ENCODE measurements around the gene RELA. TPM values are rescaled to one million over a fixed set of nuclear protein-coding genes. Genes with fewer than 3 reads are reported as not detected.

The RELA gene
- total and polyA plus RNA-seq, 2 donors (not counting 1 experiment from before 2014, with no cell fraction given), result 124 to 154 TPM

- 93% methylated on average over 8 of the region's 9 CpGs for WGBS (ENCODE audit: insufficient coverage)
- Histone ChIP-seq H3K4me1 (ENCODE audit: control insufficient read depth in 2 of 2, insufficient read depth in 2 of 2, low read length in 2 of 2) (peaks cover 19 to 32% of the 10 kb centered on the region in 2 donors), H2AFZ (ENCODE audit: insufficient read depth, low read depth, low read length, poor library complexity, severe bottlenecking) (no peak overlapping the region), H3K27ac (ENCODE audit: low read length in 2 of 2) (peak overlapping the region in 1 of 2 donors; percentile 44), H3K4me2 (replicated peaks; ENCODE audit: low read depth, low read length, poor library complexity, severe bottlenecking) (no peak overlapping the region), H3K79me2 (ENCODE audit: control insufficient read depth, insufficient read depth, low read length) (peaks cover 37% of the 10 kb centered on the region), H3K27me3 (replicated peaks in 1 of 4; ENCODE audit: control extremely low read depth in 1 of 4, control insufficient read depth in 3 of 4, insufficient read depth in 4 of 4, low read length in 3 of 4) (no peaks in the 10 kb centered on the region), H3K9me3 (ENCODE audit: control extremely low read depth in 1 of 3, control insufficient read depth in 2 of 3, insufficient read depth in 1 of 3, low read length in 2 of 3) (no peaks in the 10 kb centered on the region), H3K4me3 (ENCODE audit: control extremely low read depth in 1 of 5, extremely low read depth in 1 of 5, insufficient read depth in 1 of 5, low read depth in 2 of 5, low read length in 4 of 5) (no peak overlapping the region), H4K20me1 (ENCODE audit: control insufficient read depth, insufficient read depth, low read length, poor library complexity, severe bottlenecking) (peaks cover 62% of the 10 kb centered on the region), H3K9ac (ENCODE audit: low read length) (no peak overlapping the region), H3K36me3 (replicated peaks in 1 of 2; ENCODE audit: control extremely low read depth in 1 of 2, control insufficient read depth in 1 of 2, extremely low read depth in 1 of 2, insufficient read depth in 2 of 2, low read length in 1 of 2) (peaks cover 0 to 64% of the 10 kb centered on the region in 2 experiments)
- CTCF ChIA-PET, result no interaction called here
- Mint-ChIP-seq H3K27ac (peak overlapping the region; percentile 53), H3K4me1 (peaks cover 41% of the 10 kb centered on the region), H3K27me3 (no peaks in the 10 kb centered on the region), H3K9me3 (ENCODE audit: insufficient read depth) (no peaks in the 10 kb centered on the region), H3K4me3 (peak overlapping the region; percentile 9)
- POLR2A ChIA-PET, result interaction anchor here (3.1 kb wide), 1 partner anchor 21 kb away, joined by 10 read pairs; the partner anchor contains the start of gene SIPA1
- TF ChIP-seq EZH2 (IDR thresholded peaks at IDR 0.05; ENCODE audit: borderline replicate concordance, insufficient read depth, low read depth, low read length, poor library complexity, severe bottlenecking) (no peak), CTCF (IDR thresholded peaks at IDR 0.05) (no peak)
- DNase-seq (no peak), ATAC-seq (ENCODE audit: low read depth) (no peak)
- intact Hi-C loops (cut with micrococcal nuclease), result no loop called here
Observed at GRCh38 chr11:65660038-65660437, 2.7 kb downstream of the RELA start.

- H4K20me1 ChIP-seq (ENCODE audit: control insufficient read depth, insufficient read depth, low read length, poor library complexity, severe bottlenecking), result peaks cover 69% of the 10 kb centered on the region
- no peak overlapping the region for H3K4me3 Mint-ChIP-seq
Observed at GRCh38 chr11:65658174-65659021, 4.3 kb downstream of the RELA start.

More at GRCh38 chr11:65658174-65659021, 4.3 kb downstream of the RELA start:
- intact Hi-C loops (cut with micrococcal nuclease), result no loop called here
- no peak overlapping the region for H3K27ac ChIP-seq (ENCODE audit: low read length in 2 of 2)
- H3K27me3 ChIP-seq (replicated peaks in 1 of 4; ENCODE audit: control extremely low read depth in 1 of 4, control insufficient read depth in 3 of 4, insufficient read depth in 4 of 4, low read length in 3 of 4), result no peaks in the 10 kb centered on the region
- no peak overlapping the region for H3K9ac ChIP-seq (ENCODE audit: low read length)
- no peak overlapping the region for H3K27ac Mint-ChIP-seq
- H3K36me3 ChIP-seq (replicated peaks in 1 of 2; ENCODE audit: control extremely low read depth in 1 of 2, control insufficient read depth in 1 of 2, extremely low read depth in 1 of 2, insufficient read depth in 2 of 2, low read length in 1 of 2), result peaks cover 0 to 80% of the 10 kb centered on the region in 2 experiments
- peaks cover 27 to 33% of the 10 kb centered on the region in 2 donors for H3K4me1 ChIP-seq (ENCODE audit: control insufficient read depth in 2 of 2, insufficient read depth in 2 of 2, low read length in 2 of 2)
- peaks cover 48% of the 10 kb centered on the region for H3K4me1 Mint-ChIP-seq
- H2AFZ ChIP-seq (ENCODE audit: insufficient read depth, low read depth, low read length, poor library complexity, severe bottlenecking), result no peak overlapping the region
- no peak for TF ChIP-seq CTCF (IDR thresholded peaks at IDR 0.05)
- TF ChIP-seq EZH2 (IDR thresholded peaks at IDR 0.05; ENCODE audit: borderline replicate concordance, insufficient read depth, low read depth, low read length, poor library complexity, severe bottlenecking), result no peak
- ChIA-PET CTCF (interaction anchor here (1.4 kb wide), 1 partner anchor 32 kb away, joined by 5 read pairs; no protein-coding TSS in a partner anchor), POLR2A (interaction anchor here (1.5 to 3.1 kb wide), 2 partner anchors 17 to 19 kb away, joined by 6 to 10 read pairs; partner anchors contain the start of gene SIPA1)
- H3K79me2 ChIP-seq (ENCODE audit: control insufficient read depth, insufficient read depth, low read length), result peaks cover 35% of the 10 kb centered on the region
- WGBS (ENCODE audit: insufficient coverage), result 96% methylated on average over 21 of the region's 21 CpGs
- no peaks in the 10 kb centered on the region for H3K9me3 Mint-ChIP-seq (ENCODE audit: insufficient read depth)
- ATAC-seq (ENCODE audit: low read depth) (no peak), DNase-seq (peak; percentile 27)
- H3K27me3 Mint-ChIP-seq, result no peaks in the 10 kb centered on the region
- H3K4me2 ChIP-seq (replicated peaks; ENCODE audit: low read depth, low read length, poor library complexity, severe bottlenecking), result no peak overlapping the region
- no peaks in the 10 kb centered on the region for H3K9me3 ChIP-seq (ENCODE audit: control extremely low read depth in 1 of 3, control insufficient read depth in 2 of 3, insufficient read depth in 1 of 3, low read length in 2 of 3)
- H3K4me3 ChIP-seq (ENCODE audit: control extremely low read depth in 1 of 5, extremely low read depth in 1 of 5, insufficient read depth in 1 of 5, low read depth in 2 of 5, low read length in 4 of 5), result no peak overlapping the region

Measured in B cell (primary cell).